A549 (cell line): ENCODE measurements around the gene HEXIM1. TPM values are rescaled to one million over a fixed set of nuclear protein-coding genes. Genes with fewer than 3 reads are reported as not detected.
A peak's percentile ranks its signal among the peaks of the same experiment; 100 is the strongest.

Experiments used
- ATAC-seq, 2 experiments: fragments of 200-7000 bp in 1 of 2; fragments of >200 bp in 1 of 2; cut with Nextera tagmentation in 1 of 2; cut with Tn5 transposase in 1 of 2; 3 replicates each; pipeline versions ENCODE4 v1.8.0 to v1.9.1; 2018 to 2020; ENCODE audit warnings: mild to moderate bottlenecking in 1 of 2, moderate library complexity in 1 of 2
- CTCF ChIA-PET: fragments of 300-600 bp; sonication (Branson Sonifier 250); formaldehyde crosslinking; extraction: SDS; loops from one replicate; lab custom pipeline; 2021; ENCODE audit warnings: antibody characterized with exemption, inconsistent platforms; lab: Yijun Ruan, JAX
- POLR2A ChIA-PET: fragments of 350-600 bp; formaldehyde crosslinking; extraction: SDS; loops from one replicate; lab custom pipeline; 2021; ENCODE audit warnings: antibody characterized with exemption, inconsistent platforms; lab: Yijun Ruan, JAX
- DNase-seq, 2 experiments: peaks; one replicate each; pipeline versions ENCODE4 v3.0.0 to v3.0.0-alpha.2; 2011 to 2016; ENCODE audit warnings: low read depth in 1 of 2, low spot score in 1 of 2
- FAIRE-seq: peaks from 2 replicates; lab custom pipeline; 2011; peaks lifted over from hg19 to GRCh38; lab: Jason Lieb, UNC
- H3K27ac ChIP-seq, 2 experiments: fragments of >200 bp; sonication (Bioruptor Twin); formaldehyde crosslinking; 3 replicates each; pipeline ENCODE4 v1.5.1; 2016 to 2017
- H3K4me1 ChIP-seq: fragments of >200 bp; sonication (Bioruptor Twin); formaldehyde crosslinking; 3 replicates; pipeline ENCODE4 v1.6.1; 2016
- H3K4me2 ChIP-seq: fragments of >200 bp; sonication (Bioruptor Twin); formaldehyde crosslinking; 3 replicates; pipeline ENCODE4 v1.6.1; 2016
- H3K4me3 ChIP-seq: fragments of >200 bp; sonication (Bioruptor Twin); formaldehyde crosslinking; 3 replicates; pipeline ENCODE4 v1.5.1; 2016
- H3K9me3 ChIP-seq: fragments of >200 bp; sonication (Bioruptor Twin); formaldehyde crosslinking; 3 replicates; pipeline ENCODE4 v1.6.1; 2016
- BHLHE40 ChIP-seq: IDR thresholded peaks from 2 replicates; pipeline ENCODE4 v1.6.1; 2012; ENCODE audit warnings: low read depth, low read length, inconsistent platforms
- EHF ChIP-seq: fragments of 250-450 bp; sonication (Bioruptor Pico); IDR thresholded peaks from 2 replicates; pipeline ENCODE4 v1.5.0; 2020; ENCODE audit warnings: mild to moderate bottlenecking
- ELK1 ChIP-seq: fragments of 150-350 bp; IDR thresholded peaks from 2 replicates; pipeline ENCODE4 v1.6.1; 2014; ENCODE audit warnings: low read depth, mild to moderate bottlenecking, low read length
- FOSL2 ChIP-seq, 2 experiments: fragments of 450-650 bp in 1 of 2; fragments of >200 bp in 1 of 2; sonication (Bioruptor Twin) in 1 of 2; formaldehyde crosslinking; IDR thresholded peaks; 2 replicates each; pipeline versions ENCODE4 v1.5.0 to v1.6.1; 2016 to 2020; ENCODE audit warnings: mild to moderate bottlenecking in 1 of 2, moderate library complexity in 1 of 2
- FOXS1 ChIP-seq: fragments of 250-450 bp; sonication (Bioruptor Pico); IDR thresholded peaks from 2 replicates; pipeline ENCODE4 v1.5.0; 2020; ENCODE audit warnings: mild to moderate bottlenecking, moderate library complexity
- HES2 ChIP-seq: fragments of >200 bp; sonication (Bioruptor Twin); formaldehyde crosslinking; IDR thresholded peaks from 2 replicates; pipeline ENCODE4 v1.6.1; 2016
- HMGXB4 ChIP-seq: fragments of 250-450 bp; sonication (Bioruptor Pico); IDR thresholded peaks from 2 replicates; pipeline ENCODE4 v1.5.0; 2021; ENCODE audit warnings: mild to moderate bottlenecking, moderate library complexity, borderline replicate concordance
- HOXA7 ChIP-seq: fragments of 250-450 bp; sonication (Bioruptor Pico); IDR thresholded peaks from 2 replicates; pipeline ENCODE4 v1.5.0; 2020; ENCODE audit warnings: mild to moderate bottlenecking, moderate library complexity
- HOXB5 ChIP-seq: fragments of 250-450 bp; sonication (Bioruptor Pico); IDR thresholded peaks from 2 replicates; pipeline ENCODE4 v1.5.0; 2020; ENCODE audit warnings: mild to moderate bottlenecking, moderate library complexity
- JUNB ChIP-seq: fragments of >200 bp; sonication (Bioruptor Twin); formaldehyde crosslinking; IDR thresholded peaks from 2 replicates; pipeline ENCODE4 v1.6.1; 2016
- MAZ ChIP-seq: fragments of 150-350 bp; IDR thresholded peaks from 2 replicates; pipeline ENCODE4 v1.6.1; 2014; ENCODE audit warnings: antibody characterized with exemption, low read depth, low read length, borderline replicate concordance
- MYC ChIP-seq: IDR thresholded peaks from 2 replicates; pipeline ENCODE4 v1.6.1; 2012; ENCODE audit warnings: mild to moderate bottlenecking, inconsistent platforms, low read length, improper control_type of control experiment, borderline replicate concordance
- NR3C1 ChIP-seq: fragments of >200 bp; sonication (Bioruptor Twin); formaldehyde crosslinking; IDR thresholded peaks from 3 replicates; pipeline ENCODE4 v1.6.1; 2017
- POLR2A ChIP-seq: IDR thresholded peaks from 2 replicates; pipeline ENCODE4 v1.6.1; 2012; ENCODE audit warnings: mild to moderate bottlenecking, low read length
- RAD21 ChIP-seq, 2 experiments: fragments of >200 bp in 1 of 2; sonication (Bioruptor Twin) in 1 of 2; formaldehyde crosslinking in 1 of 2; IDR thresholded peaks in 1 of 2; conservative IDR thresholded peaks in 1 of 2; 2 replicates in 1 of 2; 3 replicates in 1 of 2; pipeline ENCODE4 v1.6.1; 2012 to 2018; ENCODE audit warnings: inconsistent platforms in 1 of 2
- RFX5 ChIP-seq: fragments of 450-650 bp; IDR thresholded peaks from 2 replicates; pipeline ENCODE4 v1.7.1; 2014; ENCODE audit warnings: antibody characterized with exemption, mild to moderate bottlenecking, moderate library complexity
- TP53 ChIP-seq: fragments of 250-450 bp; sonication (Bioruptor Pico); IDR thresholded peaks from 2 replicates; pipeline ENCODE4 v1.5.0; 2021; ENCODE audit warnings: mild to moderate bottlenecking, moderate library complexity
- ZC3H11A ChIP-seq: fragments of 450-650 bp; IDR thresholded peaks from 2 replicates; pipeline ENCODE4 v1.6.1; 2014; ENCODE audit warnings: antibody characterized with exemption, mild to moderate bottlenecking
- ZNF302 ChIP-seq: fragments of 250-450 bp; sonication (Bioruptor Pico); IDR thresholded peaks from 2 replicates; pipeline ENCODE4 v1.9.0; 2021; ENCODE audit warnings: inconsistent platforms, mild to moderate bottlenecking, moderate library complexity
- WGBS: methylation state at CpG from one replicate; pipeline ENCODE4 v1.1.6; 2017; ENCODE audit errors: missing lambda C conversion rate; 5-methylcytosine and 5-hydroxymethylcytosine counted together
- polyA plus RNA-seq, 4 experiments: library from polyadenylated mRNA; depleted of rRNA in 3 of 4; stranded (reverse); fragments of >200 nt; fragmentation: RNase III in 1 of 4; extraction: RNeasy Plus Mini Kit Qiagen cat#74134 plus additional on column Dnase treatment in 1 of 4; gene quantifications; 2 replicates in 3 of 4; 3 replicates in 1 of 4; pipeline ENCODE4 v1.2.3, GENCODE V29; 2011 to 2017

HEXIM1 gene
- polyA plus RNA-seq, 2 of the 4 experiments (the other 2 are of a cell fraction): 54.0 to 143 TPM

- no peak for ATAC-seq
- Histone ChIP-seq H3K4me3 (no peak overlapping the region), H3K27ac (peak overlapping the region in 1 of 2 experiments; percentile 29; a peak in 2 of 6 replicates), H3K4me1 (peaks cover 13% of the 10 kb centered on the region), H3K4me2 (no peak overlapping the region), H3K9me3 (no peaks in the 10 kb centered on the region)
- no peak for DNase-seq
- TF ChIP-seq RFX5 (no peak), BHLHE40 (no peak), RAD21 (conservative IDR thresholded peaks at IDR 0.05 in 1 of 2, IDR thresholded peaks at IDR 0.05 in 1 of 2) (no peak), FOSL2 (IDR thresholded peaks at IDR 0.05) (no peak), FOSL2 (CRISPR knock-in tag; IDR thresholded peaks at IDR 0.05) (no peak), TP53 (no peak), MAZ (no peak)
- CTCF ChIA-PET: interaction anchor here (1.0 to 43.5 kb wide), 4 partner anchors 8 to 68 kb away, joined by 3 to 2147 read pairs (median 33); partner anchors contain the start of genes ACBD4, FMNL1 and PLCD3
- no peak for FAIRE-seq
- WGBS: 91% methylated on average over 42 of the region's 71 CpGs
- POLR2A ChIA-PET: interaction anchor here (0.6 kb wide), 1 partner anchor 643 kb away, joined by 3 read pairs; no protein-coding TSS in a partner anchor
These were observed 3.9 kb upstream of the HEXIM1 start for GRCh38 chr17:45144199-45145034.

GRCh38 chr17:45145035-45145389 is 3.3 kb upstream of the HEXIM1 start:
- no peak for ATAC-seq
- H3K27ac ChIP-seq: peak overlapping the region in 1 of 2 experiments; percentile 11; a peak in 1 of 6 replicates

More at GRCh38 chr17:45145035-45145389, 3.3 kb upstream of the HEXIM1 start:
- no peak for TF ChIP-seq JUNB
- no peak for TF ChIP-seq HMGXB4 (CRISPR knock-in tag)
- no peak for TF ChIP-seq HES2
- no peak; the same call in 1 of the 2 replicates for TF ChIP-seq POLR2A
- no peak for TF ChIP-seq ZNF302 (CRISPR knock-in tag)
- no peak for TF ChIP-seq FOXS1 (CRISPR knock-in tag)
- no peak for TF ChIP-seq HOXA7 (CRISPR knock-in tag)
- no peak for TF ChIP-seq ELK1
- TF ChIP-seq NR3C1: no peak
- TF ChIP-seq ZC3H11A: no peak
- no peak for TF ChIP-seq EHF
- no peak for TF ChIP-seq HOXB5
- TF ChIP-seq MYC: no peak
- WGBS: 96% methylated on average over 8 of the region's 8 CpGs
- no peak overlapping the region for H3K4me2 ChIP-seq
- H3K4me3 ChIP-seq: no peak overlapping the region
- FAIRE-seq (no peak), DNase-seq (no peak)
- ChIA-PET POLR2A (interaction anchor here (0.6 kb wide), 1 partner anchor 643 kb away, joined by 3 read pairs; no protein-coding TSS in a partner anchor), CTCF (interaction anchor here (1.0 to 43.5 kb wide), 5 partner anchors 9 to 68 kb away, joined by 3 to 2147 read pairs (median 12); partner anchors contain the start of genes ACBD4, FMNL1 and PLCD3)
- no peaks in the 10 kb centered on the region for H3K9me3 ChIP-seq
- H3K4me1 ChIP-seq: peaks cover 13% of the 10 kb centered on the region
